ENCODE data around the gene KSR2. TPM values are rescaled to one million over a fixed set of nuclear protein-coding genes. Genes with fewer than 3 reads are reported as not detected.

KSR2 gene
- total RNA-seq, 1 donor from 2014 or later = not detected

GRCh38 chr12:117409286-117409685 lies 559.5 kb downstream of the KSR2 start:
- Histone ChIP-seq H3K27me3 (ENCODE audit: control insufficient read depth, insufficient read depth, low read length) (no peaks in the 10 kb centered on the region), H3K36me3 (ENCODE audit: control insufficient read depth, insufficient read depth, low read length) (no peaks in the 10 kb centered on the region), H3K4me3 (ENCODE audit: low read depth, low read length) (no peak overlapping the region)
- FAIRE-seq = no peak
- DNase-seq (ENCODE audit: low read depth) = no peak
- no peak for TF ChIP-seq CTCF (IDR thresholded peaks at IDR 0.05; ENCODE audit: insufficient read depth, low read length, severe bottlenecking)

GRCh38 chr12:117408161-117408791 lies 560.5 kb downstream of the KSR2 start:
- FAIRE-seq (no peak), DNase-seq (ENCODE audit: low read depth) (peak; percentile 0)
- no peak for TF ChIP-seq CTCF (IDR thresholded peaks at IDR 0.05; ENCODE audit: insufficient read depth, low read length, severe bottlenecking)
- H3K4me3 ChIP-seq (ENCODE audit: low read depth, low read length) = no peak overlapping the region
- H3K36me3 ChIP-seq (ENCODE audit: control insufficient read depth, insufficient read depth, low read length) = no peaks in the 10 kb centered on the region
- H3K27me3 ChIP-seq (ENCODE audit: control insufficient read depth, insufficient read depth, low read length) = no peaks in the 10 kb centered on the region

- FAIRE-seq = peak; percentile 73
- H3K36me3 ChIP-seq (ENCODE audit: control insufficient read depth, insufficient read depth, low read length) = no peaks in the 10 kb centered on the region
- no peak for TF ChIP-seq CTCF (IDR thresholded peaks at IDR 0.05; ENCODE audit: insufficient read depth, low read length, severe bottlenecking)
Measured at GRCh38 chr12:117404940-117405339, 563.9 kb downstream of the KSR2 start.

GRCh38 chr12:117404203-117404853 lies 564.5 kb downstream of the KSR2 start:
- DNase-seq (ENCODE audit: low read depth) (no peak), FAIRE-seq (no peak)
- Histone ChIP-seq H3K27me3 (ENCODE audit: control insufficient read depth, insufficient read depth, low read length) (no peaks in the 10 kb centered on the region), H3K4me3 (ENCODE audit: low read depth, low read length) (no peak overlapping the region), H3K36me3 (ENCODE audit: control insufficient read depth, insufficient read depth, low read length) (no peaks in the 10 kb centered on the region)
- no peak for TF ChIP-seq CTCF (IDR thresholded peaks at IDR 0.05; ENCODE audit: insufficient read depth, low read length, severe bottlenecking)

More at GRCh38 chr12:117404940-117405339, 563.9 kb downstream of the KSR2 start:
- no peak for DNase-seq (ENCODE audit: low read depth)
- Histone ChIP-seq H3K27me3 (ENCODE audit: control insufficient read depth, insufficient read depth, low read length) (no peaks in the 10 kb centered on the region), H3K4me3 (ENCODE audit: low read depth, low read length) (no peak overlapping the region)

GRCh38 chr12:117403586-117404139 lies 565.1 kb downstream of the KSR2 start:
- FAIRE-seq (no peak), DNase-seq (ENCODE audit: low read depth) (no peak)
- Histone ChIP-seq H3K36me3 (ENCODE audit: control insufficient read depth, insufficient read depth, low read length) (no peaks in the 10 kb centered on the region), H3K4me3 (ENCODE audit: low read depth, low read length) (no peak overlapping the region), H3K27me3 (ENCODE audit: control insufficient read depth, insufficient read depth, low read length) (no peaks in the 10 kb centered on the region)
- no peak for TF ChIP-seq CTCF (IDR thresholded peaks at IDR 0.05; ENCODE audit: insufficient read depth, low read length, severe bottlenecking)

Other genes starting within 250 kb of the KSR2 start
- 6.1 and 7.4 TPM in 2 replicates for gene RFC5, start 47.7 kb upstream of the KSR2 start, total RNA-seq
- gene WSB2, start 92.2 kb upstream of the KSR2 start, total RNA-seq = 125 and 234 TPM in 2 replicates
- gene VSIG10, start 135.0 kb upstream of the KSR2 start, total RNA-seq = 20.0 and 23.0 TPM in 2 replicates
- gene PEBP1, start 167.1 kb upstream of the KSR2 start, total RNA-seq = 168 and 180 TPM in 2 replicates